Transverse colon (tissue), 4 donors: ENCODE results near the gene B4GALT5. TPM values are rescaled to one million over a fixed set of nuclear protein-coding genes. Genes with fewer than 3 reads are reported as not detected.

Experiments used
- DNase-seq: peaks from one replicate; pipeline ENCODE4 v3.0.0-alpha.2; 2019
- H3K27ac ChIP-seq, 4 donors: fragments of 200-600 bp; sonication (generic); 2 replicates each; pipeline ENCODE4 v1.5.1; 2016 to 2018; ENCODE audit warnings: inconsistent platforms in 4 of 4
- H3K27me3 ChIP-seq: fragments of 200-600 bp; sonication (generic); 2 replicates; pipeline ENCODE4 v1.5.1; 2017; ENCODE audit warnings: inconsistent platforms
- H3K36me3 ChIP-seq, 4 donors: fragments of 200-600 bp; sonication (generic); 2 replicates each; pipeline ENCODE4 v1.5.1; 2017 to 2019; ENCODE audit warnings: inconsistent platforms in 4 of 4
- H3K4me1 ChIP-seq, 4 donors: fragments of 200-600 bp; sonication (generic); 2 replicates each; pipeline ENCODE4 v1.5.1; 2017 to 2020; ENCODE audit warnings: inconsistent platforms in 4 of 4
- H3K4me3 ChIP-seq, 4 donors: fragments of 200-600 bp; sonication (generic); 1 replicate in 1 of 4; 2 replicates in 3 of 4; pipeline versions ENCODE4 v1.5.1 to v1.6.1; 2017 to 2019; ENCODE audit warnings: inconsistent platforms in 4 of 4
- H3K9me3 ChIP-seq, 2 donors: fragments of 200-600 bp; sonication (generic); 2 replicates each; pipeline ENCODE4 v1.5.1; 2017 to 2019; ENCODE audit warnings: inconsistent platforms in 2 of 2
- EP300 ChIP-seq: sonication (generic); formaldehyde crosslinking; IDR thresholded peaks from one replicate; pipeline ENCODE4 v1.6.1; 2017; ENCODE audit warnings: antibody characterized with exemption, low read depth
- POLR2A ChIP-seq: fragments of 450-650 bp; IDR thresholded peaks from one replicate; pipeline ENCODE4 v1.6.1; 2016; ENCODE audit warnings: antibody characterized with exemption, mild to moderate bottlenecking, moderate library complexity
- POLR2AphosphoS5 ChIP-seq, 3 donors: sonication (generic); formaldehyde crosslinking; IDR thresholded peaks; one replicate each; pipeline ENCODE4 v1.6.1; 2016; ENCODE audit warnings: antibody characterized with exemption in 3 of 3
- WGBS, 2 donors: methylation state at CpG; one replicate each; pipeline ENCODE4 v1.1.5; 2018; ENCODE audit warnings: low coverage in 1 of 2; 5-methylcytosine and 5-hydroxymethylcytosine counted together
- in situ Hi-C, 4 donors: fragments of 200-750 bp; cut with MboI; loops; one replicate each; pipeline versions ENCODE4 v1.15.0 to v1.15.1; 2017; ENCODE audit warnings: low sequenced_read_pairs in 3 of 4, low pct_ligation_motif_present in 1 of 4, low pct_unique_long_range_greater_than_20kb in 1 of 4
- intact Hi-C: fragments of 100-400 bp; cut with DNase I; formaldehyde crosslinking; loops from one replicate; pipeline ENCODE4 v1.15.1; 2023; ENCODE audit warnings: low total_unique reads
- total RNA-seq, 4 donors: library from RNA; depleted of rRNA; stranded (reverse); fragments of >200 nt; gene quantifications; one replicate each; pipeline ENCODE4 v1.1.0, GENCODE V29; 2016
- TF ChIP-seq, protein P1 (sequence below), 5 experiments: fragments of 200-600 bp in 3 of 5; fragments of 450-650 bp in 2 of 5; sonication (generic) in 3 of 5; IDR thresholded peaks; 1 replicate in 2 of 5; 2 replicates in 3 of 5; pipeline ENCODE4 v1.5.1; 2016 to 2017; ENCODE audit warnings: antibody characterized with exemption in 5 of 5, inconsistent platforms in 3 of 5, mild to moderate bottlenecking in 2 of 5, moderate library complexity in 1 of 5

B4GALT5 gene
- total RNA-seq, 4 donors from 2014 or later: 22.3 to 43.2 (median 29.4) TPM

GRCh38 chr20:49642816-49643215, 70.9 kb downstream of the B4GALT5 start:
- no peak for DNase-seq
- Histone ChIP-seq H3K36me3 (peaks cover 0 to 47% (median 9%) of the 10 kb centered on the region in 4 donors), H3K27me3 (no peaks in the 10 kb centered on the region), H3K9me3 (no peaks in the 10 kb centered on the region), H3K27ac (peak overlapping the region; percentile 64 to 67 (median 67)), H3K4me3 (no peak overlapping the region), H3K4me1 (peaks cover 0 to 30% (median 21%) of the 10 kb centered on the region in 4 donors)
- 49 to 65% methylated on average over 3 to 4 of the region's 4 CpGs for WGBS, 2 donors
- intact Hi-C loops (no loop called here), in situ Hi-C loops (no loop called here)
- no peak for TF ChIP-seq POLR2AphosphoS5 (IDR thresholded peaks at IDR 0.05)
- TF ChIP-seq POLR2A: no peak
- no peak for TF ChIP-seq EP300
- TF ChIP-seq, protein P1, sequence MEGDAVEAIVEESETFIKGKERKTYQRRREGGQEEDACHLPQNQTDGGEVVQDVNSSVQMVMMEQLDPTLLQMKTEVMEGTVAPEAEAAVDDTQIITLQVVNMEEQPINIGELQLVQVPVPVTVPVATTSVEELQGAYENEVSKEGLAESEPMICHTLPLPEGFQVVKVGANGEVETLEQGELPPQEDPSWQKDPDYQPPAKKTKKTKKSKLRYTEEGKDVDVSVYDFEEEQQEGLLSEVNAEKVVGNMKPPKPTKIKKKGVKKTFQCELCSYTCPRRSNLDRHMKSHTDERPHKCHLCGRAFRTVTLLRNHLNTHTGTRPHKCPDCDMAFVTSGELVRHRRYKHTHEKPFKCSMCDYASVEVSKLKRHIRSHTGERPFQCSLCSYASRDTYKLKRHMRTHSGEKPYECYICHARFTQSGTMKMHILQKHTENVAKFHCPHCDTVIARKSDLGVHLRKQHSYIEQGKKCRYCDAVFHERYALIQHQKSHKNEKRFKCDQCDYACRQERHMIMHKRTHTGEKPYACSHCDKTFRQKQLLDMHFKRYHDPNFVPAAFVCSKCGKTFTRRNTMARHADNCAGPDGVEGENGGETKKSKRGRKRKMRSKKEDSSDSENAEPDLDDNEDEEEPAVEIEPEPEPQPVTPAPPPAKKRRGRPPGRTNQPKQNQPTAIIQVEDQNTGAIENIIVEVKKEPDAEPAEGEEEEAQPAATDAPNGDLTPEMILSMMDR (IDR thresholded peaks at IDR 0.05): no peak

GRCh38 chr20:49641683-49642656, 71.7 kb downstream of the B4GALT5 start:
- Histone ChIP-seq H3K9me3 (no peaks in the 10 kb centered on the region), H3K27ac (peak overlapping the region; percentile 64 to 67 (median 67)), H3K27me3 (no peaks in the 10 kb centered on the region), H3K36me3 (peaks cover 0 to 41% (median 9%) of the 10 kb centered on the region in 4 donors), H3K4me1 (peaks cover 0 to 32% (median 22%) of the 10 kb centered on the region in 4 donors), H3K4me3 (no peak overlapping the region)
- TF ChIP-seq EP300 (no peak), POLR2A (no peak), POLR2AphosphoS5 (IDR thresholded peaks at IDR 0.05) (no peak)
- TF ChIP-seq, protein P1 (IDR thresholded peaks at IDR 0.05): no peak
- 33 to 49% methylated on average over 2 to 10 of the region's 10 CpGs for WGBS, 2 donors
- in situ Hi-C loops: no loop called here
- peak; percentile 49 for DNase-seq
- intact Hi-C loops: no loop called here

DNA sequence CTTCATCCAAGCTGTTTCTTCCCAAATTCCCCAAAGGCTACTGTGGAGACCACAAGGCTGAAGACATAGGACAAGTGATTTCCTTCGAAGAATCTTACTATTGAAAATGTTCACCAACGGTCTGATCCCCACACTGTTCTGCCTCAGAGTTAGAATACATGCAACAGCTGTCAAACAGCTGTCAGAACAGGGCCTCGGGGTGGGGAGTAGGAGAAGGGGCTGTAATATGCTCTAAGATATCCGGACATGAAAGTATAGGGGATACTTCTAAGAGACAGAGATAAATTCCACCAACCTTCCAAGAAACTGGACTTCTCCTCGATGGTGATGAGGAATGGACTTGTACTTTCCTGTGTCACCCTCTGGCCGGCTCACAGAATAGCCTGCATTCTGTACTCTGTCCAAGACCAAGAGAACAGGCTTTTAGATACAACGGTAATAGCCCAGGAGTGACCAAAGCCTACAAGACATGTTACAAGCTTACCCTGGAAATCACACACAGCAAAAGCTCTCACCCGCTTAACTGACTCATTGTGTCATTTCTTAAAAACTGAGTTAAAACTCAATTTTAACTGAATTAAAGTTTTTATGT, 76.5 kb downstream of the B4GALT5 start:
- no peak for DNase-seq
- no peaks in the 10 kb centered on the region for H3K27me3 ChIP-seq
- peaks cover 12 to 49% (median 37%) of the 10 kb centered on the region in 4 donors for H3K4me1 ChIP-seq
- peak overlapping the region in 2 of 4 donors; percentile 63 to 79 for H3K27ac ChIP-seq
- intact Hi-C loops: no loop called here
- TF ChIP-seq POLR2A (no peak), EP300 (no peak), POLR2AphosphoS5 (IDR thresholded peaks at IDR 0.05) (no peak)
- TF ChIP-seq, protein P1 (IDR thresholded peaks at IDR 0.05): no peak
- 62 to 63% methylated on average over 7 to 8 of the region's 8 CpGs for WGBS, 2 donors
- H3K4me3 ChIP-seq: no peak overlapping the region
- no peaks in the 10 kb centered on the region for H3K9me3 ChIP-seq
- peaks cover 0 to 23% (median 1%) of the 10 kb centered on the region in 4 donors for H3K36me3 ChIP-seq
- in situ Hi-C loops: no loop called here

DNA sequence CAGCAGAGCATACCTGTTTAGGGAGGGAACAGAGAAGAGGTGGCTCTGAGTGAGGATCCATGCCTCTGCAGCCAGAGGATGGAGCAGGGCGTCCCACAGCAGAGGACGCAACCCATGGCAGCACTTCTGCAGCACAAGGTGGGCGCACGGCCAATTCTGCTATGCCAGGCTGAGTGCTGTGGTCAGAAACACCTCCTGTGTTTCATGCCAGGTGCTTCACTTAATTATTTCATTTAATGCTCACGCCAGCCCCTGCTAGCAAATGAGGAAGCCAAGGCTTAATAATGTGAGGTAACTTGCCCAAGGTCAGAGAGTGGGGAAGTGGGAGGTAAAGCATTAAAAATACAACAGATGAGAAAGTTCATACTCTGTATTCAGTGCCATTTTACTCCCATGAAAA, 77.2 kb downstream of the B4GALT5 start:
- Histone ChIP-seq H3K4me1 (peaks cover 12 to 43% (median 30%) of the 10 kb centered on the region in 4 donors), H3K27me3 (no peaks in the 10 kb centered on the region), H3K36me3 (peaks cover 0 to 19% (median 0%) of the 10 kb centered on the region in 4 donors), H3K9me3 (no peaks in the 10 kb centered on the region), H3K27ac (peak overlapping the region in 2 of 4 donors; percentile 79), H3K4me3 (no peak overlapping the region)
- in situ Hi-C loops (no loop called here), intact Hi-C loops (no loop called here)
- no peak for TF ChIP-seq POLR2AphosphoS5 (IDR thresholded peaks at IDR 0.05)
- no peak for TF ChIP-seq POLR2A
- TF ChIP-seq, protein P1 (IDR thresholded peaks at IDR 0.05): no peak
- no peak for TF ChIP-seq EP300
- 86% methylated on average over 5 of the region's 5 CpGs; no CpG with 5 or more reads in 1 of the 2 donors for WGBS, 2 donors
- DNase-seq: no peak
